Gastrocnemius medialis (tissue), 4 donors: ENCODE measurements around the gene FGF19. TPM values are rescaled to one million over a fixed set of nuclear protein-coding genes. Genes with fewer than 3 reads are reported as not detected.

ENCODE experiments used
- ATAC-seq, 2 donors: fragments of 150-250 bp; one replicate each; pipeline ENCODE4 v1.9.1; 2016
- DNase-seq, 2 donors: peaks; one replicate each; pipeline ENCODE4 v3.0.0-alpha.2; 2019
- H3K27ac ChIP-seq, 4 donors: fragments of 200-600 bp; sonication (generic); 1 replicate in 1 of 4; 2 replicates in 3 of 4; pipeline ENCODE4 v1.5.1; 2016 to 2018; ENCODE audit warnings: mild to moderate bottlenecking in 2 of 4, moderate library complexity in 1 of 4
- H3K27me3 ChIP-seq, 3 donors: fragments of 200-600 bp; sonication (generic) in 2 of 3; 1 replicate in 1 of 3; 2 replicates in 2 of 3; pipeline versions ENCODE4 v1.5.1 to v1.6.0; 2016 to 2019; ENCODE audit warnings: mild to moderate bottlenecking in 1 of 3, moderate library complexity in 1 of 3
- H3K36me3 ChIP-seq, 2 donors: fragments of 200-600 bp; sonication (generic) in 1 of 2; one replicate each; pipeline ENCODE4 v1.5.1; 2017 to 2018
- H3K4me1 ChIP-seq, 2 donors: fragments of 200-600 bp; sonication (generic) in 1 of 2; one replicate each; pipeline ENCODE4 v1.5.1; 2016 to 2017; ENCODE audit warnings: mild to moderate bottlenecking in 2 of 2
- H3K4me3 ChIP-seq, 4 donors: fragments of 200-600 bp; sonication (generic) in 3 of 4; 1 replicate in 1 of 4; 2 replicates in 3 of 4; pipeline ENCODE4 v1.5.1; 2016 to 2019; ENCODE audit warnings: mild to moderate bottlenecking in 2 of 4
- H3K9me3 ChIP-seq, 3 donors: fragments of 200-600 bp; sonication (generic) in 2 of 3; 1 replicate in 1 of 3; 2 replicates in 2 of 3; pipeline ENCODE4 v1.5.1; 2016 to 2019
- POLR2A ChIP-seq, 2 donors: fragments of 450-650 bp; IDR thresholded peaks; one replicate each; pipeline ENCODE4 v1.6.1; 2017; ENCODE audit warnings: antibody characterized with exemption in 2 of 2, mild to moderate bottlenecking in 2 of 2, moderate library complexity in 2 of 2
- in situ Hi-C, 4 donors: fragments of 200-750 bp; cut with MboI; loops; one replicate each; pipeline versions ENCODE4 v1.15.0 to v1.8.0; 2017; ENCODE audit warnings: low sequenced_read_pairs in 4 of 4
- intact Hi-C: fragments of 100-400 bp; cut with DNase I; formaldehyde crosslinking; loops from one replicate; pipeline ENCODE4 v1.15.1; 2023; ENCODE audit warnings: low total_unique reads
- total RNA-seq, 4 donors: library from RNA; depleted of rRNA; stranded (reverse); fragments of >200 nt; gene quantifications; one replicate each; pipeline versions ENCODE4 v1.1.0 to v1.2.3, GENCODE V29; 2016
- TF ChIP-seq, protein P1 (sequence below), 5 experiments: fragments of 450-650 bp in 3 of 5; fragments of 200-600 bp in 2 of 5; sonication (generic) in 2 of 5; IDR thresholded peaks in 4 of 5; conservative IDR thresholded peaks in 1 of 5; 1 replicate in 4 of 5; 2 replicates in 1 of 5; pipeline ENCODE4 v1.5.1; 2016 to 2019; ENCODE audit warnings: antibody characterized with exemption in 5 of 5, mild to moderate bottlenecking in 3 of 5, moderate library complexity in 3 of 5

FGF19 gene
- total RNA-seq, 4 donors from 2014 or later = not detected

GRCh38 chr11:69716891-69717747 is 13.3 kb upstream of the FGF19 start:
- in situ Hi-C loops (no loop called here), intact Hi-C loops (no loop called here)
- Histone ChIP-seq H3K9me3 (no peaks in the 10 kb centered on the region), H3K4me1 (no peaks in the 10 kb centered on the region), H3K27me3 (peaks cover 27 to 49% (median 40%) of the 10 kb centered on the region in 3 donors), H3K36me3 (no peaks in the 10 kb centered on the region), H3K4me3 (no peak overlapping the region), H3K27ac (no peak overlapping the region)
- ATAC-seq (no peak), DNase-seq (no peak)
- TF ChIP-seq POLR2A (IDR thresholded peaks at IDR 0.05) = no peak
- TF ChIP-seq, protein P1, sequence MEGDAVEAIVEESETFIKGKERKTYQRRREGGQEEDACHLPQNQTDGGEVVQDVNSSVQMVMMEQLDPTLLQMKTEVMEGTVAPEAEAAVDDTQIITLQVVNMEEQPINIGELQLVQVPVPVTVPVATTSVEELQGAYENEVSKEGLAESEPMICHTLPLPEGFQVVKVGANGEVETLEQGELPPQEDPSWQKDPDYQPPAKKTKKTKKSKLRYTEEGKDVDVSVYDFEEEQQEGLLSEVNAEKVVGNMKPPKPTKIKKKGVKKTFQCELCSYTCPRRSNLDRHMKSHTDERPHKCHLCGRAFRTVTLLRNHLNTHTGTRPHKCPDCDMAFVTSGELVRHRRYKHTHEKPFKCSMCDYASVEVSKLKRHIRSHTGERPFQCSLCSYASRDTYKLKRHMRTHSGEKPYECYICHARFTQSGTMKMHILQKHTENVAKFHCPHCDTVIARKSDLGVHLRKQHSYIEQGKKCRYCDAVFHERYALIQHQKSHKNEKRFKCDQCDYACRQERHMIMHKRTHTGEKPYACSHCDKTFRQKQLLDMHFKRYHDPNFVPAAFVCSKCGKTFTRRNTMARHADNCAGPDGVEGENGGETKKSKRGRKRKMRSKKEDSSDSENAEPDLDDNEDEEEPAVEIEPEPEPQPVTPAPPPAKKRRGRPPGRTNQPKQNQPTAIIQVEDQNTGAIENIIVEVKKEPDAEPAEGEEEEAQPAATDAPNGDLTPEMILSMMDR (IDR thresholded peaks at IDR 0.05 in 4 of 5, conservative IDR thresholded peaks at IDR 0.05 in 1 of 5) = no peak

DNA sequence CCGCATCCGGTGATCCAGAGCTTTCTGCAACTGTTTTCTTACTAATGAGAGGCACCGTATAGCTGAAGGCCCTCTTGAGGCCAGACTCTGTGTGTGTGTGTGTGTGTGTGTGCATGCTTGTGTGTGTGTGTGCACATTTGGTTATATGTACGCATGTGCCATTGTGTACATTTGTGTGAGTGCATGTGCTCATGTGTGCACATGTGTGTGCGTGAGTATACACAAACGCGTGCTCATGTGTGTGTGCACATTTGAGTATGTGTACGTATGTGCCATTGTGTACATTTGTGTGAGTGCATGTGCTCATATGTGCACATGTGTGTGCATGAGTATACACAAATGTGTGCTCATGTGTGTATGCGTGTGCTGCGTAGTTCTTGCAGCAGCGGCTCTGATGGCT is 12.3 kb upstream of the FGF19 start:
- peaks cover 19 to 42% (median 37%) of the 10 kb centered on the region in 3 donors for H3K27me3 ChIP-seq
- H3K4me3 ChIP-seq = no peak overlapping the region
- ATAC-seq (no peak), DNase-seq (no peak)
- no peak for TF ChIP-seq POLR2A (IDR thresholded peaks at IDR 0.05)
- TF ChIP-seq, protein P1 (IDR thresholded peaks at IDR 0.05 in 4 of 5, conservative IDR thresholded peaks at IDR 0.05 in 1 of 5) = no peak
- H3K9me3 ChIP-seq = no peaks in the 10 kb centered on the region
- no peaks in the 10 kb centered on the region for H3K36me3 ChIP-seq
- in situ Hi-C loops = no loop called here
- intact Hi-C loops = no loop called here
- H3K27ac ChIP-seq = no peak overlapping the region
- no peaks in the 10 kb centered on the region for H3K4me1 ChIP-seq

DNA sequence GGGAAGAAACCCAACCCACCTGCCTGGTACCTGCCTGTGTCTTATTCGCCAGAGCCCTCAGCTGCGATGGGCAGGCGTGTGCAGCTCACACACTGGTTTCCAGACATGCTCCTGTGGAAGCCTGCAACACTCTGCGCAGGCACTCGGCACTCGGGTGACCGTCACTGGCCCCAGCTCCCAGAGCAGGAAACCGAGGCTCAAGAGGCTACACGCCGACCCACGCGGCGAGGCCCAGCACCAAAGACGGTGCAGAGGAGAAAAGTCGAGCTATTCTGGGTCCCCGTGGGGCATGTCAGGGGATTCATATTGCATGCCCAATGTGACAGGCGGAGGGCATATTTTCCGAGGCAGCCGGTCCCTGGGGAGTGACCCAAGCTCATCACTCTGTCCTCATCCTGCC is 11.6 kb upstream of the FGF19 start:
- intact Hi-C loops = no loop called here
- in situ Hi-C loops = no loop called here
- H3K27me3 ChIP-seq = peaks cover 18 to 40% (median 36%) of the 10 kb centered on the region in 3 donors

GRCh38 chr11:69711822-69712801 is 8.3 kb upstream of the FGF19 start:
- intact Hi-C loops = no loop called here
- H3K9me3 ChIP-seq = no peaks in the 10 kb centered on the region
- no peak overlapping the region for H3K4me3 ChIP-seq
- H3K36me3 ChIP-seq = no peaks in the 10 kb centered on the region
- ATAC-seq (no peak), DNase-seq (no peak)
- in situ Hi-C loops = no loop called here
- TF ChIP-seq, protein P1 (IDR thresholded peaks at IDR 0.05 in 4 of 5, conservative IDR thresholded peaks at IDR 0.05 in 1 of 5) = no peak
- no peak for TF ChIP-seq POLR2A (IDR thresholded peaks at IDR 0.05)
- no peaks in the 10 kb centered on the region for H3K4me1 ChIP-seq
- H3K27me3 ChIP-seq = peaks cover 0 to 32% (median 15%) of the 10 kb centered on the region in 3 donors
- no peak overlapping the region for H3K27ac ChIP-seq

More for the DNA sequence above, 11.6 kb upstream of the FGF19 start:
- no peaks in the 10 kb centered on the region for H3K4me1 ChIP-seq
- no peaks in the 10 kb centered on the region for H3K36me3 ChIP-seq
- ATAC-seq = no peak
- no peak for DNase-seq
- no peak overlapping the region for H3K27ac ChIP-seq
- TF ChIP-seq, protein P1 (IDR thresholded peaks at IDR 0.05 in 4 of 5, conservative IDR thresholded peaks at IDR 0.05 in 1 of 5) = no peak
- TF ChIP-seq POLR2A (IDR thresholded peaks at IDR 0.05) = no peak
- no peaks in the 10 kb centered on the region for H3K9me3 ChIP-seq
- H3K4me3 ChIP-seq = no peak overlapping the region
